ENCODE measurements around the gene MEIOC. TPM values are rescaled to one million over a fixed set of nuclear protein-coding genes. Genes with fewer than 3 reads are reported as not detected.

Gene MEIOC
- total and polyA plus RNA-seq, 2 of the 8 experiments (the other 6 are each of a cell fraction or from before 2014, with no cell fraction given): 4.2 to 4.8 TPM

DNA sequence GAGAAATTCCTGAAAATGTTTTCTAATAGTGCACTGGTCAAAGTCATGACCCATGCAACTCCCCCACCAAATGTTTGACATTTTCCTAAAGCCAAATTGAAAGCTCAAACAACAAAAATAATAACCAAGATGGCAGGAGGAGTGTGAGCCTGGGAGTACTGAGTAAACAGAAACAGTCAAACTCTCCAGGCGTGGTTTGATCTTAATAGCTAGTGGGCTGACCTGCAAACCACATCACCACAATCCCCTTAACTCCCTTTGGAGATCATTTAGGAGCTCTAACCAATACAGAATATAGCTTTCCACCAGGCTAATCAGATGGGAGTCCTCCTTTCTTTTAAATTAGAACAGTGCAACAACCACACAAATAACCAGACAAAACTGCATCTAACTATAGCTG lies 19.2 kb upstream of the MEIOC start (continued):
- TF ChIP-seq CHD7 (IDR thresholded peaks at IDR 0.05; ENCODE audit: insufficient replicate concordance, low read length) (no peak), ATF3 (IDR thresholded peaks at IDR 0.05; ENCODE audit: insufficient read depth, low read depth, low read length) (no peak), TAF1 (IDR thresholded peaks at IDR 0.05; ENCODE audit: low read depth, low read length) (no peak)

All from H1 (cell line).